ENCODE measurements around the gene HSPB9. TPM values are rescaled to one million over a fixed set of nuclear protein-coding genes. Genes with fewer than 3 reads are reported as not detected.

The HSPB9 gene, protein sequence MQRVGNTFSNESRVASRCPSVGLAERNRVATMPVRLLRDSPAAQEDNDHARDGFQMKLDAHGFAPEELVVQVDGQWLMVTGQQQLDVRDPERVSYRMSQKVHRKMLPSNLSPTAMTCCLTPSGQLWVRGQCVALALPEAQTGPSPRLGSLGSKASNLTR
- total RNA-seq (2013; cell fraction: nucleolus; rRNA removed): not detected in 2 replicates
- total RNA-seq (2014; rRNA removed) (not detected in 2 replicates), total RNA-seq (2014; rRNA removed; fragmentation: Illumina TruSeq; extraction: Trizol) (not detected in 2 replicates), total RNA-seq (2021) (not detected in 2 replicates), polyA plus RNA-seq (2011; rRNA removed) (0.04 and 0.07 TPM in 2 replicates), polyA plus RNA-seq (2014; fragmentation: Illumina TruSeq; extraction: Trizol) (not detected in 2 replicates), polyA plus RNA-seq (2014; fragmentation: Nextera tagmentation; extraction: Ambion mirVana) (not detected), polyA plus RNA-seq (2014; rRNA removed) (not detected in 2 replicates), polyA plus RNA-seq (2016; fragmentation: Nextera tagmentation; extraction: Ambion mirVana) (under 1 TPM; 0.11 to 0.40 TPM), polyA minus RNA-seq (2011; rRNA and poly(A)+ RNA removed) (not detected in 2 replicates), Bru-seq, nascent RNA (percentile 18 among the genes with signal in this experiment), BruChase-seq, experiment 1, labeled RNA remaining after a 6-hour chase (percentile 41 among the genes with signal in this experiment), BruChase-seq, experiment 2, labeled RNA remaining after a 2-hour chase (percentile 5 among the genes with signal in this experiment)
- 0.13 TPM for polyA plus RNA-seq (2011; ENCODE audit: low read depth)
- polyA plus RNA-seq (2011; cell fraction: cytosol; rRNA removed): 0.07 and 0.09 TPM in 2 replicates
- 0.81 and 1.4 TPM in 2 replicates for polyA plus RNA-seq (2011; cell fraction: nucleus; rRNA removed)
- 0.26 and 0.27 TPM in 2 replicates for polyA plus RNA-seq (2012)
- not detected in 2 replicates for polyA minus RNA-seq (2011; cell fraction: cytosol; rRNA and poly(A)+ RNA removed)
- polyA minus RNA-seq (2011; cell fraction: nucleus; rRNA and poly(A)+ RNA removed): 0.12 TPM in 1 of 2 replicates, not detected in the other
- long read RNA-seq, experiment 1, partial matches to known transcripts: 0 of 1 reads
- long read RNA-seq, experiment 1, other reads (novel, unspliced or antisense): 0 of 1 reads
- long read RNA-seq, experiment 2, partial matches to known transcripts: 0 of 2 reads
- long read RNA-seq, experiment 2, other reads (novel, unspliced or antisense): 0 of 2 reads

DNA sequence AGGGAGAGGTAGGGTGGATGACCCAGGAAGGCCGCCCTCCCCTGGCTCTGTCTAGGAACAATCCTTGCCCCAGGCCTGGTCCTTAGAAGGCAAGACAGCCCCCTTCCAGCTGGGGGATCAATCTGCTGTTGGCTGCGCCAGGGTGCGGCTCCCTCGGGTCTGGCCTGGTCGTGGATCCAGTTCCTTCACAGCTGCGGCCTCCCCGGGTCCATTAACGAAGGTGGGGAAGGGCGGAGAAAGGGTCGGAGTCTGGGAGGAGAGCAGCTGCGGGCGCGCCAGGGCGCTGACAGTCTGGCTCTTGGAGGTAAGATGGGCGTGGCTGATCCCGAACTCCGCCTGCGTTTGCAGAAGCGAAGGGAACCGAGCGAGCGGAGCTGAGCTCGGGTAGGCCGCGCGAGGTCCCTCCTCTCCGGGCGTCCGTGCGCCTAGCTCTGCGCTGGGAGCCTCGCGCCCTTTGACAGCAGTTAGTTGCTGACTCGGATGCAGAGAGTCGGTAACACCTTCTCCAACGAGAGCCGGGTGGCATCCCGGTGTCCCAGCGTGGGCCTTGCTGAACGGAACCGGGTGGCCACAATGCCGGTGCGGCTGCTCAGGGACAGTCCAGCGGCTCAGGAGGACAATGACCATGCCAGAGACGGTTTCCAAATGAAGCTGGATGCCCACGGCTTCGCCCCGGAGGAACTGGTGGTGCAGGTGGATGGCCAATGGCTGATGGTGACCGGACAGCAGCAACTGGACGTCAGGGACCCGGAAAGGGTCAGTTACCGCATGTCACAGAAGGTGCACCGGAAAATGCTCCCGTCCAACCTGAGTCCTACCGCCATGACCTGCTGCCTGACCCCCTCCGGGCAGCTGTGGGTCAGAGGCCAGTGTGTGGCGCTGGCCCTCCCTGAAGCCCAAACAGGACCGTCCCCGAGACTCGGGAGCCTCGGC is at the start of gene HSPB9:
Gene HSPB9, plus strand, starts transcription at position 434 of the 933 bp plus-strand sequence. Its CDS starts 47 bp downstream, at position 481.
- SMC1A ChIA-PET (ENCODE audit: uncharacterized antibody, unreplicated experiment): interaction anchor here (0.8 to 5.2 kb wide), 2 partner anchors 58 to 59 kb away, joined by 3 to 53 read pairs; partner anchors contain the start of gene KCNH4
- no peaks in the 10 kb centered on the region for H4K20me1 ChIP-seq (ENCODE audit: control insufficient read depth, insufficient read depth)
- peaks cover 9 to 14% of the 10 kb centered on the region in 2 experiments for H3K36me3 ChIP-seq (ENCODE audit: control insufficient read depth in 2 of 2, insufficient read depth in 2 of 2, low read length in 1 of 2)
- no peak within 1 kb of the TSS for H2AFZ ChIP-seq (ENCODE audit: control insufficient read depth, low read depth, low read length)
- H3K9me3 ChIP-seq (replicated peaks; ENCODE audit: control insufficient read depth, insufficient read depth, low read length): no peaks in the 10 kb centered on the region
- no peaks in the 10 kb centered on the region; the same call in 1 of the 2 replicates for H3K4me1 ChIP-seq (ENCODE audit: control insufficient read depth, insufficient read depth, low read length)
- CTCF ChIA-PET: interaction anchor here (0.6 to 7.1 kb wide), 2 partner anchors 58 to 130 kb away, joined by 3 to 138 read pairs; partner anchors contain the start of gene KCNH4
- H3K27ac ChIP-seq (ENCODE audit: control insufficient read depth, insufficient read depth): no peak within 1 kb of the TSS
- DNase-seq (ENCODE audit: low read depth, low spot score): no peak
- H3K4me3 ChIP-seq: no peak within 1 kb of the TSS
- 96% methylated on average over 56 of the region's 61 CpGs for WGBS (ENCODE audit: insufficient coverage, insufficient replicate concordance, low lambda C conversion rate, missing lambda C conversion rate)
- H3K79me2 ChIP-seq (ENCODE audit: control insufficient read depth, insufficient read depth, low read length): peaks cover 2% of the 10 kb centered on the region; the same call in 1 of the 2 replicates
- intact Hi-C loops (cut with micrococcal nuclease; ENCODE audit: unreplicated experiment) (no loop called here), in situ Hi-C loops (cut with MboI) (no loop called here)
- H3K27me3 ChIP-seq (replicated peaks in 1 of 2; ENCODE audit: control insufficient read depth in 2 of 2, insufficient read depth in 2 of 2, low read length in 1 of 2): no peaks in the 10 kb centered on the region
- TF ChIP-seq ZNF207 (IDR thresholded peaks at IDR 0.05; ENCODE audit: borderline replicate concordance) (no peak), POLR2A (IDR thresholded peaks at IDR 0.05; ENCODE audit: low read depth, low read length) (peak; percentile 29; the same call in 1 of the 2 replicates)
- H3K9ac ChIP-seq (ENCODE audit: control insufficient read depth, insufficient read depth, low read length): no peak within 1 kb of the TSS
- BruUV-seq (replicated peaks): no TSS peak
- no peak within 1 kb of the TSS for H3K4me2 ChIP-seq (ENCODE audit: control insufficient read depth, insufficient read depth)
- ATAC-seq: no peak
- RAD21 ChIA-PET (ENCODE audit: unreplicated experiment): interaction anchor here (0.6 kb wide), 1 partner anchor 190 kb away, joined by 3 read pairs; no protein-coding TSS in a partner anchor
- POLR2A ChIA-PET: interaction anchor here (1.1 to 1.3 kb wide), 2 partner anchors 15 to 105 kb away, joined by 3 read pairs; partner anchors contain the start of gene DNAJC7
- no peak for FAIRE-seq
